Measurements from ENCODE around the gene FAM53B.

The FAM53B gene

DNA sequence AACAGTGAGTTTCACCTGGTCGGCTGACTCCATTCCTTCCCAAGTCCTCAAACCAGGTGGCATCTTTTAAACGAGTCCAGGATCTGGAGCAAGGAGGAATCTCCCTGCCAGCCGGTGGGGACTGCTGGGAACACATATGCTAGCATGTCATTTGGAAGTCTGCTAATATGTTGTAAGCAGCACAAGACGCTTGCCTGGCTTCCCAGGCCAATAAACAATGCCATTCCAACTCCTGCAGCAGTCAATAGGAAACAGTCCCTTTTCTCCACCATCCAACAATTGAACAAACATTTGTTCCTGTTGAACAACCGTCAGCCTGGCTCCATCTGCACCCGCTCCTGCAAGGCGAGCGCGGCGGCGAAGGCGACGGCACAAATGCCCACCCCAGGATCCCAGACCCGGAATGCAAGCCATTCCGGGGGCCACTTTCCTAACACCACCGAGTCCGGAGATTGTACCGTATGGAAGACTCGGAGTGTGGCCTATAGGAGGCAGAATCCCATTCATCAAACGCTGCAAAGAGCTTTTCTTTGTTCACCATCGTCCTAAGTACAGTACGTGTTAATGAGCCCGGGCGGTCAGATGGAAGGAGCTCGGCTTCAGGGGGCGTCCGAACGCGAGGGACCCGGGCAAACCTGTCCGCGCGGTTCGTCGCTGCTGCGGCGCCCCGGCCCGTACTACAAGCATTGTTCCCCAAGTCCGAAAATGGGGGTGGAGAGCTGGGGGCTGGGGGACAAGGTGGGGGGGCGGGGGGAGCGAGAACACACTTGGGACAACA, 1.6 kb downstream of the FAM53B start:
- no peak for DNase-seq

GRCh38 chr10:124741922-124742412, 2.2 kb downstream of the FAM53B start:
- no peak for DNase-seq

DNA sequence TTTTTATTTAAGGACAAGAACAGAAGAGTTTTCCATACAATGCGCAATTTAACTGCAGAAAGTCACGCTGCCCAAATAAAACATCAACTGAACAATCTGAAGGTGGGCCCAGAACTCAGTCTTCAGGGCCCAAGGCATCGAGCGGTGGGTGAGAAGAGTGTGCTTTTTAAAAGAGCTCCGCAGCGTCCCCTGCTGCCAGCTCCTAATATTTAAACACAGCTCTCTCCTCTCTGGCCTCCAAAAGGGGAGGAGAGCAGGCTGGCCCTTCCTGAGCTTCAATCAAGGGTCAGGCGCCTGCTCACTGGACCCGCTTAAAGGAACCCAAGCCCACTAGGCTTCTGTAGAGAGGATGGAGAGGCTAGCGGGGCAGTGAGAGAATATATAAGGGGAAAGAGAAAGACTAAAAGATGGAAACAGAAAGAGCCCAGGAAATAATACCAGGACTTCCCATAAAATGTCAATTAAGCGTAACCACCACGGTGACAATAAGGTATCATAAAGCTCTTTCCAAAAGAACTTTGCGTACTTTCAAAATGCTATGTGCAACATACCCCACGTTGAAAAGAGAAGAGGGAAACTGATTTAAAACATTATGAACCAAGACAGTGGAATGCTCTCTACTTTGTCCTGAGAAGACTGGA, 2.8 kb downstream of the FAM53B start:
- peak; percentile 72 for DNase-seq

- no peak for DNase-seq
Measured at GRCh38 chr10:124740369-124741280, 3.6 kb downstream of the FAM53B start.

DNA sequence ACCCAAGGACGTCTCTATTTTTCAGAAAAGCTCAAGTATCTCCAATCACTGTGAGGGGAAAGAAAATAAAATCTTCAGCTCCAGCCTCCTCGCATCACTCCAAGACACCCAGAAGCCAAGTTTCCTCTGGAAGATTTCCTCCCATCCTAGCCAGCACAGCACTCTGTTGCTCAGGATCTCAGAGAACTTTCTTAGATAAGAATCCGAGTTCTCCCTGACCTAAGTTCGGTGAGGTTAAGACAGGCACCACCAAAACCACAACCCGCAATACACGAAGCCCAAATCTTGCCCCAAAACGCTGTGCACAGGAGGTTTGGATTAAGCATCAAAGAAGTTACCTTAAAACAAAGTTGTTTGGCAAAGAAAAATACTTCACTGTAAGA, 4.2 kb downstream of the FAM53B start:
- DNase-seq: no peak

DNA sequence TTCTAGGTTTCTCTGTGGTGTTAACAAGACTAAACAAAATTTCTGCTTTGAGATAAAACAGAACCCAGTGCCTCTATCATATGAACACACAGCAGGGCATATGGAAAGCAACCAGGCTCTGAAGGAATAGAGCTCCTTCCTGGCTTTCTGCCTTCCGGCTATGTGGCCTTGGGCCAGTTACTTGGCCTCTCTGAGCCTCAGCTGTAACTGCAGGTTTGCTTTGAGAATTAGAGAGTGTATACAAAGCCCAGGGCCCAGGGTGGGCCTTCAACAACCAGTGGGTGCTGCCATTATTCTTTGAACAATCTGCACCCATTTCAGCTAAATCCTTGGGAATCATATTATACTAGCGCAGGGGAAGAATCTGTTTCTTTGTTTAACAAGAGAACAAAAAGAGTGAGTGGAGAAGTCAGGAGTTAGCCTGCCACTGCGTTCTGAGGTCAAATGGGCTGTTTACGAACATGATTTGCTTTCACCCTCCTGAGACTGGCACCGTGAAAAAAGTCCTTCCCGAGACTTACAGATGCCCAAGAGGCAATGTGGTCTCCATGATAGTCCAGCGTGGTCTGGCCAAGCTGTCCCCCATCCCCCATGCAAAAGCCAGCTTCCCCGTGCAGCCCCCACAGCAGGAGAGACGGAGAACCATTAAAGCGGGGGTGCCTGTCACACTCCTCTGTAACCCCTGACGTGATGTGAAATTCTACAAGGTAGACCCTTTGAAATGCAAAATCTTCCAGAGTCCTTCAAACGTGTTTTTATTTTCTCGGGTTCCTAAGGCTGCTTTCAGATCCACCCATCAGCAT, 4.9 kb downstream of the FAM53B start:
- DNase-seq: no peak

GRCh38 chr10:124738441-124738840, 5.7 kb downstream of the FAM53B start:
- DNase-seq: no peak

- no peak for DNase-seq
Measured at GRCh38 chr10:124737708-124738107, 6.5 kb downstream of the FAM53B start.

DNA sequence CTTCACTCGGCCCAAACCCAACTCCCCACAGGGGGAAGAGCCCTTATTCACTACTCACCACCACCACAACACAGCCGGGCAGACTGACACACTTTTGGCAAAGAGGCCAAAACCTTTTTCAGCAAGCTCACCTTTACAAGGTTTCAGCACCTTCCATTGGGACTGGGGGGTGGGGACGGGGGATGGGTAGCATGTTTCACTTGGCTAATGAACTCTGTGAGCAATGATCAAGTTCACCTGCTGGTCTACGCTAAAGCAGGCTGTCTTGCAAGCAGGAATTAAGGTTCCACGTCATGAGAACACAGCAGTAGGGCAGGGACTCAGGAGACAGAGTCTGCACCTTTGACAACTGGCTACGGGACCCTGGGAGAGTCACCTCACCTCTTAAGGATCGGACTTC, 7.0 kb downstream of the FAM53B start:
- DNase-seq: no peak

DNA sequence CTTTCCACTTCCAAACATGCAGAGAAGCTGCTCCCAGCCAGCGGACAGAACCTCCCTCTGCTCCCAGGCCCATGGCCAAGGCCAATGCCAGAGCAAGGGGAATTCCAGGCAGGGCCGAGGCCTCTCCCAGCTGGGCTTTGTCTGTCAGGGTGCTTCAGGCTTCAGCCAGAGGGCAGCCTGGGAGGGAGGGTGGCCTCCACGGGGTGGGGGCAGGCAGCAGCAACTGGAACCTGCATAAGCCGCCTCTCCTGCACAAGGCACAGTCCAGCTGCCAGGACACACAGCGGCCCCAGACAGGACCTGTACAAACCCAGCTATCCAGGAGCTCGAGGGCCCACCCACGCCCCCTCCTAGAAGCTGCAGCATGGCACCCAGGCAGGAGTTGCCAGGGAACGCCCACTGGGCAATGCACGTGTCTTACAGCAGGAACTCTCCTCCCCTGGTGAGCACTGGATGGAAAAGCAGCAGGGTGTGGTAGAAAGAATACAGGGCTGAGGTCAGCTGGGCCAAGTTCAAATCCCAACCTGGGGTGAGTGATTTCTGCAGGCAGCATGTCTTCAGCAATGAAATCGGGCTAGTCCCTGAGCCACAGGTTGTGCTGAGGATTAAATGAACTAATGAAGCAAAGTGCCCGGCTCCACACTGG, 7.6 kb downstream of the FAM53B start:
- DNase-seq: no peak

DNA sequence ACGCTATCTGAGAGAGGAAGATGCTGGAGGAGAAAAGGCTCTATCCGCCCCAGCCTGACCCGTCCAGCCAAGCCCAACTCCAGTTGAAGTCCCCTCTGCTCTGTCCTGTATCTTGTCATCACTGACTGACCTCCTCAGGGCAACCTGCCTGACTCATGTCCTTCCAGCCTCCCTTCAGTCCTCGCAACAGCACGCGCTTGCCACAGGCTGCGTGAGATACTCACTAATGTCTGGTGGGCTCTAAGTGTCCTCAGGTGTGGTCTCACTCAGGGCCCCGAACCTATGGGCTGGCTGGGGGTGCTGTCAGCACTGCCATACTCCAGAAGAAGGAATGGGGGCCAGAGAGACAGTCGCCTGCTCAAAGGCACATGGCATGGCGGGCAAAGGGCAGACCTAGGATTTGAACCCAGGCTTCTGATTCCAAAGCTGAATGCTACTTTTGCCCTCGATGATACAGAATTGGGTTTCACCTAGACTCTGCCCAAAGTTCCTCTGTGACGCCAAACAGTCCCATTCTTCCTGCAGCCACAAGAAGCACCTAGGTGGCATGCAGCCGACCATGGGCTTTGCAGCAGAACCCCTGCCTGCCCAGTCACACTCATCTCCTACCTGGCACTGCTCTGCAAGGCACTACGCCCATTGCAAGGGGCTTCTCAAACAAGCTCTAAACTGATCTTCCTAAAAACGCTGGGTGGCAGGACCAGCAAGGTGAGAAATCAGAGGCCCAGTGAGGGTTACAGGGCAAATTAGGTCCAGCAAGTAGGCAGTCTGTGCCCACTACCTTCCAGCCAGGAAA, 8.5 kb downstream of the FAM53B start:
- DNase-seq: no peak

DNA sequence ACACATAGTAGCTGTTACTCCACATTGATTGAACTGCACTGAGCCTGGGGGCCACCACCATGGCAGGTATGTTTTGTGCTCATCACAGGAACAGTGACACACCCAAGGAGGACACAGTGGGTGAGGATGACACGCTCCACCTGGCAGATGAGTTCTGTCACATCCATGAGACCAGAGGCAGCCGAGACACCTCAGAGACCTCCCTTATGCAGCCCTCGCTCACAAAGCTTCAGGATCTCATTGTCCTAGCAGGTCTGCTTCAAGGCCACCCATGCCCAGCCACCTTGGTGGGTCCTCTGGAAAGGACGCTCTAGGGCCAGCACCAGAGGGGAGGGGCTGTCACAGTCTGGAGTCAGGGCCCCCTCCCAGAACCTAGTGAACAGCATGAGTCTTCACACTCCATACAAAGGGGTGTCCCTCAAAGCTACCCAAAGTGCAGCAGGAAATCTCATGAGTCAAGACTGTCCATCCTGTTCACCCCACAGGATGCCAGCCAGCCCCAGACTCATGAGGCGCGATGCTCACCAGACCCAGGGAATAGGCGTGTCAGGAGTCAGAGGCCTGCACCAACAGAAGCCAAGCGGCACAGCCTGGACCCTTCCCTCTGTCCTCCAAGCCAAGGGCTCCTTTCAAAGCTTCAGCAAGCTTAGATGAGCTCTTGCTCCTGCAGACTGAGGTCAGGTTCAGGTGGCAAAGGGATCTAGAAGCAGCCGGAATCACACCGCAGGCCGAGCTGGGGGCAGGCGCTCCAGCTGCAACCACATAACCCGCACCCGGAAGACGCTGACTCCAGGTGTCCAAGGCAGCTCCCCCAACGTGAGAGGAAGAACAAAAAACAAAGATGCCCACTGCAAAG, 9.6 kb downstream of the FAM53B start:
- no peak for DNase-seq

- no peak for DNase-seq
Measured at GRCh38 chr10:124733571-124734245, 10.5 kb downstream of the FAM53B start.

GRCh38 chr10:124732931-124733570, 11.1 kb downstream of the FAM53B start:
- no peak for DNase-seq

DNA sequence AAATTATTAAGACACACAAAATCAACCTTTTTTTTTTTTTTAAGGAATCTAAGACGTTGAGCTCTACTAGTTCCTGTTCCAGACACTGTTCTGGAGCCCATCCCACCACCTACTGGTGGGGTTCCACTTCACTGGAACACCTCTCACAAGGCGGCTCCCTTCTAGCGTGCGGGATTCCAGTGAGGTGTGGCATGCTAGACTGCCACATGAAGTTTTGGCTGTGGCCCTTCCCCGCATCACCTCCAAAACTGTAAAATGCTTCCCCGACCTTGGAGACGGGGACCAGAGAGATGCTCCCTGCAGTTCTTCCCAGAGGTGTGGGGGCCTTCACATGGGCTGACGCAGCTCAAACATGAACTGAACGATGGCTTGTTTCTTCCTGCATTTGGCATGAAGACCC, 12.6 kb downstream of the FAM53B start:
- no peak for DNase-seq

GRCh38 chr10:124730790-124731189, 13.4 kb downstream of the FAM53B start:
- no peak for DNase-seq

GRCh38 chr10:124728830-124729661, 15.1 kb downstream of the FAM53B start:
- DNase-seq: no peak

Data from effector CD4-positive, alpha-beta T cell (primary cell).